ENCODE measurements around the gene SCNN1A.

SCNN1A gene

DNA sequence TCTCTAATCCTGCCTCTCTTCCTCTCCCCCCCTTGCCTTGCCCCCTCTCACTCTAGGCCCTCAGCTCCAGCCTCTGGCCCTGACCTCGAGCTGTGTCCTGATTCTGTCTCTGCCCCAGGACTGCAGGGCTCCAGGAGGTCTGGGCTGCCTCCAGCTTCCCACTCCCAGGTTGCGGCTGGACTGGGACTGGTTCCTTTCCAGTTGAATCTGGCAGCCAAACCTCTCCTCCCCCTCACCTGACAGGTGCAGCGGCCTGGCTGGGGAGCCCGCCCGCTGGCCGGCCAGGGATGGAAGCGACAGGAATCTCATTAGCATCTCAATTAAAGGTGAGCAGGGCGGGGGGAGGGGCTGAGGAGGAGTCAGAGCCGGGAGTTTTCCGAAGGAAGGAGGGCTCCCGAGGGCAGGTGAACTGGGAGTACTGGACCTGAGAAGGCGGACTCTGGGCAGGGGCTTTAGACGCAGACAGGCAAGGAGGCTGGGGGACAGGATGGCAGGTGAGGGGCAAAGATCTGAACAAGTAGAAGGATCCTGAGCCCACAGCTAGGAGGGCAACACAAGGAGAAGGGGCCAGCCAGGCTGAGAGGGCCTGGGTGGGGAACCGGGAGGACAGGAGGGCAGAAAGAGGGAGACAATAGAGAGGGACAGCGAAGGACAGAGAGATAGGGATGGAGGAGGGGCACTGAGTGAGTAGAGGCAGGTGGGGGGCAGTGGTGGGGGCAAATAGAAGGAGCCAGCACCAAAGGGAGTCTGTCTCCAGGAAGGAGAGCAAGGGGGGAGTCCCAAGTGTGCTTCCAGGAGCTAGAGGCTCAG is at the start of gene SCNN1A:
TSS of gene SCNN1A (minus strand) at position 295 of the 810 bp plus-strand sequence. CDS start 780 bp downstream, outside the sequence.
- ChIA-PET CTCF (interaction anchor here (1.7 kb wide), 1 partner anchor 8 kb away, joined by 11 read pairs; the partner anchor contains the start of gene LTBR), POLR2A (interaction anchor here (1.0 kb wide), 1 partner anchor 8 kb away, joined by 3 read pairs; the partner anchor contains the start of gene LTBR)
- H3K4me3 ChIP-seq (ENCODE audit: low read depth, low read length), result no peak within 1 kb of the TSS
- TF ChIP-seq, protein P1, sequence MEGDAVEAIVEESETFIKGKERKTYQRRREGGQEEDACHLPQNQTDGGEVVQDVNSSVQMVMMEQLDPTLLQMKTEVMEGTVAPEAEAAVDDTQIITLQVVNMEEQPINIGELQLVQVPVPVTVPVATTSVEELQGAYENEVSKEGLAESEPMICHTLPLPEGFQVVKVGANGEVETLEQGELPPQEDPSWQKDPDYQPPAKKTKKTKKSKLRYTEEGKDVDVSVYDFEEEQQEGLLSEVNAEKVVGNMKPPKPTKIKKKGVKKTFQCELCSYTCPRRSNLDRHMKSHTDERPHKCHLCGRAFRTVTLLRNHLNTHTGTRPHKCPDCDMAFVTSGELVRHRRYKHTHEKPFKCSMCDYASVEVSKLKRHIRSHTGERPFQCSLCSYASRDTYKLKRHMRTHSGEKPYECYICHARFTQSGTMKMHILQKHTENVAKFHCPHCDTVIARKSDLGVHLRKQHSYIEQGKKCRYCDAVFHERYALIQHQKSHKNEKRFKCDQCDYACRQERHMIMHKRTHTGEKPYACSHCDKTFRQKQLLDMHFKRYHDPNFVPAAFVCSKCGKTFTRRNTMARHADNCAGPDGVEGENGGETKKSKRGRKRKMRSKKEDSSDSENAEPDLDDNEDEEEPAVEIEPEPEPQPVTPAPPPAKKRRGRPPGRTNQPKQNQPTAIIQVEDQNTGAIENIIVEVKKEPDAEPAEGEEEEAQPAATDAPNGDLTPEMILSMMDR (IDR thresholded peaks at IDR 0.05; ENCODE audit: insufficient read depth, low read length, missing control alignments), result no peak
- no peak for DNase-seq (ENCODE audit: low read depth, low spot score)

DNA sequence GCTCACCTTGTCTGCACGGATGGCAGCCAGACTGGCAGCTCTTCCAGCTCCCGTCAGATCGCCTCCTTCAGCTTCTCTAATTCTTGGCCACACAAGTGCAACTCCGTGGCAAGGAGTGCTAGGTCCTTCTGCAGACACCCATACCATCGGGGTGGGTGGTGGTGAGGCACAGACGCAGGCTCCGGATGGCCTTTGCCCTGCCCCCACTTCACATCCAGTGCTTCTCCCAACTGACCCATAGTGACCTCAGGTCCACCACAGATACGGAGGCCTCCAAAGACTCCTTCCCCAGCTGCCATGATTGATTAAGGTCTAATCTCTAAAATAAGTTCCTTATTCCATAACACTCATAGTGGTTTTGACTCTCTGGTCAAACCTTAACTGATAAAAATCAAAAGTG is 49.5 kb upstream of the SCNN1A start:
- ChIA-PET POLR2A (no interaction called here), CTCF (interaction anchor here (0.8 to 9.5 kb wide), 11 partner anchors 8 to 144 kb away, joined by 3 to 199 read pairs (median 9); partner anchors contain the start of genes IFFO1, MRPL51 and TAPBPL)
- DNase-seq (ENCODE audit: low read depth, low spot score), result no peak
- TF ChIP-seq, protein P1 (IDR thresholded peaks at IDR 0.05; ENCODE audit: insufficient read depth, low read length, missing control alignments), result no peak
- H3K4me3 ChIP-seq (ENCODE audit: low read depth, low read length), result no peak overlapping the region

DNA sequence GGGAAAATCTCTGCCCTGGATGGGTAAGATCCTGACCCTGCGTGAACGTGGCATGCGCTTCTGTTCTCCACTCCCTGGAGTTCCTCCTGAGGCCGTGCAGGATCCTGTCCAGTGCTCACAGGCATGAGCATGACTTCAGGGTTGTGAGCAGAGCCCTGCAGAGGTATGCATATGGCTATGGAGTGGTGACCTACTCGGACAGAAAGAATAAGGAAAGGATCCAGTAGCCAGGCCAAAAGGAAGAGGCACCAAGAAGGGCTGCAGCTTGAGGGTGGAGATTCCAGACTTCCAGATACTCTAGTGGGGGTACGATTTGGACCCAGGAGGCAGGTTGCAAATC is 48.6 kb upstream of the SCNN1A start:
- ChIA-PET CTCF (interaction anchor here (0.6 to 9.5 kb wide), 29 partner anchors 9 to 272 kb away, joined by 3 to 199 read pairs (median 7); partner anchors contain the start of genes IFFO1, TAPBPL and VAMP1), POLR2A (interaction anchor here (0.6 to 1.5 kb wide), 5 partner anchors 46 to 114 kb away, joined by 3 to 8 read pairs (median 3); partner anchors contain the start of genes GAPDH and VAMP1)
- no peak overlapping the region for H3K4me3 ChIP-seq (ENCODE audit: low read depth, low read length)

DNA sequence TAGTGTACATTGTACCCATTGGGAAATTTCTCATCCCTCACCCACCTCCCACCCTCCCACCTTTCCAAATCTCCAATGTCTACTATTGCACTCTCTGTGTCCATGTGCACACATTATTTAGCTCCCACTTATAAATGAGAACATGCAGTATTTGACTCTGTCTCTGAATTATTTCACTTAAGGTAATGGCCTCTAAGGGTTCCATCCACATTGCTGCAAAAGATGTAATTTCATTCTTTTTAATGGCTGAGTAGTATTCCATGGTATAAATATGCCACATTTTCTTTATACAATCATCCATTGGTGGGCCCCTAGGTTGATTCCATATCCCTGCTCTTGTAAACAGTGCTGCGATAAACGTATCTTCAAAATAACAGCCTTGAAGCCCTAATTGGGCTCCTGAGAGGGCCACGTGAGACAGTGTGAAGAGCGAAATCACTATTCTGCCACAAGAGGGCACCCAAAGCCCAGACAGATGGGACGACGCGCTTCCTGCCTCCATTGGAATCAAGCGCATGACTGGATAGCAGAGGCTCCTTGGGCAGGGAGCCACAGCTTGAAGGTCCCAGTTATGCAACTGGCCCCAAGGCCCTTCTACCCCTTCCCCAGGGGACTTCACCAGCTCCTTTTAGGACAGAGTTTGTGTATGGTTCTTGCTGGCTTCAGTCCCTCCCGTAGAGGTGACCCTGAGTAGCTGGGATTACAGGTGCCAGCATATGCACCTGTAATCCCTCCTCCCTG is 48.1 kb upstream of the SCNN1A start:
- POLR2A ChIA-PET, result interaction anchor here (0.6 to 1.5 kb wide), 5 partner anchors 47 to 115 kb away, joined by 3 to 8 read pairs (median 3); partner anchors contain the start of genes GAPDH and VAMP1
- CTCF ChIA-PET, result interaction anchor here (0.6 to 9.5 kb wide), 35 partner anchors 8 to 273 kb away, joined by 3 to 199 read pairs (median 5); partner anchors contain the start of genes IFFO1, TAPBPL and VAMP1
- DNase-seq (ENCODE audit: low read depth, low spot score), result peak; percentile 68
- TF ChIP-seq, protein P1 (IDR thresholded peaks at IDR 0.05; ENCODE audit: insufficient read depth, low read length, missing control alignments), result peak; percentile 78
- H3K4me3 ChIP-seq (ENCODE audit: low read depth, low read length), result no peak overlapping the region

More for the DNA sequence above, 48.6 kb upstream of the SCNN1A start:
- TF ChIP-seq, protein P1 (IDR thresholded peaks at IDR 0.05; ENCODE audit: insufficient read depth, low read length, missing control alignments), result no peak
- DNase-seq (ENCODE audit: low read depth, low spot score), result no peak

DNA sequence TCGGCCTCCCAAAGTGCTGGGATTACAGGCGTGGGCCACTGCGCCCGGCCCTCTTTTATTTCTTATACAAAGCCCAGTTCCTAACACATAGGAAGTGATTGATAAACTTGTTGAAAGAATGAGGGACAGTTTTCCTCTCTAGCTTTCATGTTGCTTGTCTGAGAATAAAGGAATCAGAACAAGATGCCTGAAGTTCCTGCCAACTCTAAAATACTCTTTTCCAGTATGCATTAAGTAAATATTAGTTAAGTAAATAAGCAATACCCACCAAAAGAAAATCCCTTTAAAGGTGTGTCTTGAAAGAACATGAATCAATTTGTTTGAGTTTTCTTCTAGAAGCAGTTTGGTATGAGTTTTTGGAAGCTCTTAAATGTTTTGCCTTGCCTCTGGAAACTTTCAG is 45.0 kb upstream of the SCNN1A start:
- no peak overlapping the region for H3K4me3 ChIP-seq (ENCODE audit: low read depth, low read length)
- CTCF ChIA-PET, result interaction anchor here (0.7 to 2.2 kb wide), 5 partner anchors 37 to 137 kb away, joined by 3 to 5 read pairs (median 4); partner anchors contain the start of gene LTBR
- TF ChIP-seq, protein P1 (IDR thresholded peaks at IDR 0.05; ENCODE audit: insufficient read depth, low read length, missing control alignments), result no peak
- DNase-seq (ENCODE audit: low read depth, low spot score), result no peak
- POLR2A ChIA-PET, result no interaction called here
